Measurements from ENCODE around the gene CALN1.

- no peak for TF ChIP-seq CTCF (conservative IDR thresholded peaks at IDR 0.05; ENCODE audit: low read depth in 2 of 2)
- TF ChIP-seq REST (IDR thresholded peaks at IDR 0.05; ENCODE audit: unreplicated experiment): no peak
- TF ChIP-seq POLR2AphosphoS5 (IDR thresholded peaks at IDR 0.05; ENCODE audit: low read depth): no peak
- TF ChIP-seq EZH2 (IDR thresholded peaks at IDR 0.05; ENCODE audit: low read depth, unreplicated experiment): no peak
- TF ChIP-seq CREB1 (CRISPR knock-in tag; IDR thresholded peaks at IDR 0.05; ENCODE audit: low read depth): no peak
- no peak for TF ChIP-seq JUNB (IDR thresholded peaks at IDR 0.05; ENCODE audit: unreplicated experiment)
- no peak for TF ChIP-seq EZH2phosphoT487 (IDR thresholded peaks at IDR 0.05; ENCODE audit: unreplicated experiment)
- TF ChIP-seq ZNF331 (CRISPR knock-in tag; IDR thresholded peaks at IDR 0.05; ENCODE audit: low read depth): no peak
- no peak for TF ChIP-seq ETS1 (IDR thresholded peaks at IDR 0.05)
- TF ChIP-seq STAT1 (IDR thresholded peaks at IDR 0.05; ENCODE audit: unreplicated experiment): no peak
- TF ChIP-seq ZNF462 (CRISPR knock-in tag; IDR thresholded peaks at IDR 0.05): no peak
- TF ChIP-seq ZNF114 (CRISPR knock-in tag; IDR thresholded peaks at IDR 0.05): no peak
- TF ChIP-seq NANOG (IDR thresholded peaks at IDR 0.05; ENCODE audit: borderline replicate concordance): no peak
Measured at GRCh38 chr7:71857338-71857737, 554.8 kb downstream of the CALN1 start.

Data from GM23338 (cell line).